ENCODE results near the gene ZNF385B.

DNA sequence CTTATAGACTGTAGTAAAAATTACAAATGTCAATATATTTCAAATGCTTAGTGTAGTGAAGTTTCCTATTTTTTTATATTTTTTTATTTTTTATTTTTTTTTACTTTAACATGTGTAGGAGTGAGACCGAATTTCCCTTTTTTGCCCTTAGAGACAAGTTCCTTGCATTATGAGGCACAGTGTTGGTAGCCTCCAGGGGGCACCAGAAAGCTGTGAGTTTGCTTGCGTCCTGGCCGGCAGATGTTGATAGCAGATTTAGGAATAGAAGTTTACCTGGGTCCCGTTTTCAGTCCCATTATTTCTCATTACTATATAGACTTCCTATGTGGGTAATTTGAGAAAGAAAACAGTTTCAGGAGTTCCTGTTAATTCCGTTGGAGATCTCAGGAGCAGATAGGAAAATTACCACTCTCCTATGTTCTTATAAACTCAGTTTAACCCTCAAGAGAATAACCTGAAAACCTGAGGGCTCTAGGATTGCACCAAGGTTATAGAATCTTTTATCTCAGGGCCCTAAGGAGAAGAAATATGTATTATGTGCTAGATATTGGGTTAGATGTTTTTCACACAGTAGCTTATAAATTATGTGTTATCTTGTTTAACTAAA is 439.3 kb downstream of the ZNF385B start:
- no peak for TF ChIP-seq TAF1 (IDR thresholded peaks at IDR 0.05; ENCODE audit: borderline replicate concordance, low read depth, low read length)
- peak; percentile 79 for TF ChIP-seq CTCF (IDR thresholded peaks at IDR 0.05)
- TF ChIP-seq REST (IDR thresholded peaks at IDR 0.05; ENCODE audit: low read depth, low read length): no peak
- no peak for TF ChIP-seq RFX5 (IDR thresholded peaks at IDR 0.05; ENCODE audit: low read length)
- no peak for TF ChIP-seq NFIC (IDR thresholded peaks at IDR 0.05; ENCODE audit: borderline replicate concordance)
- no peak for TF ChIP-seq SIN3A (IDR thresholded peaks at IDR 0.05; ENCODE audit: borderline replicate concordance, low read depth, low read length)
- TF ChIP-seq TCF12 (IDR thresholded peaks at IDR 0.05): peak; percentile 18; the same call in 1 of the 2 replicates
- TF ChIP-seq EP300 (IDR thresholded peaks at IDR 0.05; ENCODE audit: borderline replicate concordance in 1 of 2, low read depth in 1 of 2, low read length in 1 of 2): no peak
- TF ChIP-seq POLR2AphosphoS5 (IDR thresholded peaks at IDR 0.05; ENCODE audit: low read depth, low read length): no peak
- TF ChIP-seq EZH2phosphoT487 (IDR thresholded peaks at IDR 0.05; ENCODE audit: borderline replicate concordance, low read depth): no peak
- TF ChIP-seq GABPA (IDR thresholded peaks at IDR 0.05; ENCODE audit: low read depth): no peak
- no peak for TF ChIP-seq CHD2 (IDR thresholded peaks at IDR 0.05; ENCODE audit: low read length, partially characterized antibody)
